ENCODE data around the gene SYNGAP1.

The SYNGAP1 gene

DNA sequence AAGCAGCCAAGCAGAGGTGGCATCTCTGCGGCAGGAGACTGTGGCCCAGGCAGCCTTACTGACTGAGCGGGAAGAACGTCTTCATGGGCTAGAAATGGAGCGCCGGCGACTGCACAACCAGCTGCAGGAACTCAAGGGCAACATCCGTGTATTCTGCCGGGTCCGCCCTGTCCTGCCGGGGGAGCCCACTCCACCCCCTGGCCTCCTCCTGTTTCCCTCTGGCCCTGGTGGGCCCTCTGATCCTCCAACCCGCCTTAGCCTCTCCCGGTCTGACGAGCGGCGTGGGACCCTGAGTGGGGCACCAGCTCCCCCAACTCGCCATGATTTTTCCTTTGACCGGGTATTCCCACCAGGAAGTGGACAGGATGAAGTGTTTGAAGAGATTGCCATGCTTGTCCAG, 15.0 kb upstream of the SYNGAP1 start:
- no peak for DNase-seq (ENCODE audit: low spot score)

DNA sequence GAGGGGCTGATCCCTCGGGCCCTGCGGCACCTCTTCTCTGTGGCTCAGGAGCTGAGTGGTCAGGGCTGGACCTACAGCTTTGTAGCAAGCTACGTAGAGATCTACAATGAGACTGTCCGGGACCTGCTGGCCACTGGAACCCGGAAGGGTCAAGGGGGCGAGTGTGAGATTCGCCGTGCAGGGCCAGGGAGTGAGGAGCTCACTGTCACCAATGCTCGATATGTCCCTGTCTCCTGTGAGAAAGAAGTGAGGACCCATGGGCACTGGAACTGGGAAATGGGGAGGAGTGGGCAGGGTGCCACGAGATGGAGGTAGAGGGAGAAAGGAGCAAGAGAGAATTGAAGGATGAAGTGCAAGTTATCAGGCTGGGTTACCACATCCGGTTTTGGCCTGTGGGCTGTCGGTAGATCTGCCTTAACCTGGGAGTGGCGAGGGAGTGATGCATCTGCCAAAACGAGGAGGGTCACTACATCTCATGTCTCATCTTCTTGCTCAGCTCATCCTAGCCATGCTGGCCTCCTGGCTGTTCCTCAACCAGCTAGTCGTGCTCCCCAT, 14.4 kb upstream of the SYNGAP1 start:
- no peak for DNase-seq (ENCODE audit: low spot score)

GRCh38 chr6:33406126-33406525, 13.7 kb upstream of the SYNGAP1 start:
- no peak for DNase-seq (ENCODE audit: low spot score)

GRCh38 chr6:33407132-33407718, 12.6 kb upstream of the SYNGAP1 start:
- DNase-seq (ENCODE audit: low spot score) = no peak

- DNase-seq (ENCODE audit: low spot score) = peak; percentile 98
Measured at GRCh38 chr6:33410050-33410710, 9.7 kb upstream of the SYNGAP1 start.

GRCh38 chr6:33410711-33411631, 8.9 kb upstream of the SYNGAP1 start, which contains the start of gene PHF1:
PHF1 (plus strand) TSS chr6:33411014; CDS start chr6:33412264, 1,250 bp downstream.
- no peak for DNase-seq (ENCODE audit: low spot score)

GRCh38 chr6:33411632-33412005, 8.2 kb upstream of the SYNGAP1 start:
- DNase-seq (ENCODE audit: low spot score) = no peak

GRCh38 chr6:33412140-33413009, 7.5 kb upstream of the SYNGAP1 start:
- DNase-seq (ENCODE audit: low spot score) = no peak

GRCh38 chr6:33413241-33414120, 6.4 kb upstream of the SYNGAP1 start:
- DNase-seq (ENCODE audit: low spot score) = no peak

DNA sequence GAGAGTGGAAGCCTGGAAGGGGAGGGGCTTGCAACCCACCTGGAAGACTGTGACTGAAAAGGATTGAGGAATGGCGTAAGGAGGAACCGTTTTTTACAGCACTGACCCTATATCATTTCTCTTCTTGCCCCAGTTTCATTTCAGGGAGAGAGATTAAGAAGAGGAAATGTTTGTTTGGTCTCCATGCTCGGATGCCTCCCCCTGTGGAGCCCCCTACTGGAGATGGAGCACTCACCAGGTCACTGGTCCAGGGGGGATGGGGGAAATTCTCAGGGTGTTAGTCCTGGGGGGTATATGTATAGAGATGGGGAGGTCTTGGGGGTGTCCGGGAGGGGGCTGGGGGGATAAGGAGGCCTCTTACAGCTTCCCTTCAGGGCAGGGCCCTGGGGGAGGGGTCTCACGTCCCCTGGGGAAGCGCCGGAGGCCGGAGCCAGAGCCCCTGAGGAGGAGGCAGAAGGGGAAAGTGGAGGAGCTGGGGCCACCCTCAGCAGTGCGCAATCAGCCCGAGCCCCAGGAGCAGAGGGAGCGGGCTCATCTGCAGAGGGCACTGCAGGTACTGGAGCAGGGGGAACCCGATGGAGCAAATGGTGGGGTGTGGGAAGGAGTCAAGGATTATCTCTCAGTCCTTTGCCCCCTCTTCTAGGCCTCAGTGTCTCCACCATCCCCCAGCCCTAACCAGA, 5.1 kb upstream of the SYNGAP1 start:
- DNase-seq (ENCODE audit: low spot score) = no peak

DNA sequence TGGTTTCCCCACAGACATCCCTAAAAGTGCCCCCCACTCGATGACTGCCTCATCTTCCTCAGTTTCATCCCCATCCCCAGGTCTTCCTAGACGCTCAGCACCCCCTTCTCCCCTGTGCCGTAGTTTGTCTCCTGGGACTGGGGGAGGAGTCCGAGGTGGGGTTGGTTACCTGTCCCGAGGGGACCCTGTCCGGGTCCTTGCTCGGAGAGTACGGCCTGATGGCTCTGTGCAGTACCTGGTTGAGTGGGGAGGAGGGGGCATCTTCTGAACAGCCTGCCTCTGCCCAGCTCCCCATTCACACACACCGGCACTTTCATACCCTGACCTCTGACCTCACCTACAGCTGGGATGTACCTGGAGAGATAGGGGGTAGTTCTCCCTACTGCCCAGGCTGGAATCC, 4.0 kb upstream of the SYNGAP1 start:
- DNase-seq (ENCODE audit: low spot score) = no peak

GRCh38 chr6:33416386-33417127, 3.3 kb upstream of the SYNGAP1 start:
- no peak for DNase-seq (ENCODE audit: low spot score)

DNA sequence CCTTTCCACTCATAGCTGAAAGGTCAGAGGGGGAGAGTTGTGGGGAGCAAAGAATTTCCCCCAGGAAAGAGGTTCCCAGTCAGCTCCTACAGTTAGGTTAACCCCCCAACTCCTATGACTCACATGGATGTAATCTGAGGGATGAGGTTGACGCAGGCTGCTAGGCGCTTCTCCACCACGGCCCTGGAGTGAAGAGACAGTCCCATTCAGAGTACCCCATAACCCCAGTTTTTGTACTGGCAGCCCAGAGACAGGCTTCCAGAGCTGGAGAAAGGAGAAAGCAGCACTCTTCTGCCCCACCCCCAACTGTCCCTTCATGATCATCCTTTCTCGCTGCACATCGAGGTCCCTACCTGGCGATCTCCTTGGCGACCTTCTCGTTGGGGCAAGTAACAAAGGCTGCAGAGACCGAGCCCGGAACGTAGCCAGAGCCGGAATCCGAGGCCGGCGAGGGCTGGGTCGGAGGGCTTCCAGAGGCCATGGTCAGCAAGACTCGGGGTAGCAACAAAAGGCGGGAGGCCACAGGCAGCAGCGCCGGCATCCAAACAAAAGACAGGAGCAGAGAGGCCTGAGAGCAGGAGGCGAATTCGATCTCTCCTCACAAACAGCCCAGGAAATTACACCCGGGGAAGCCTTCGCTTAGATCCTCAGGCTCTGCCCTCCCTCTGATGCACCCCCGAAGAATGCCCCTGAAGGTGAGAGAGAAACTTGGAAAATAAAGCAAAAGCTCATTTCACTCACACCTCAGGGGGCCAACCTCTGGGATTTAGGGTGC, 2.5 kb upstream of the SYNGAP1 start:
- no peak for DNase-seq (ENCODE audit: low spot score)

DNA sequence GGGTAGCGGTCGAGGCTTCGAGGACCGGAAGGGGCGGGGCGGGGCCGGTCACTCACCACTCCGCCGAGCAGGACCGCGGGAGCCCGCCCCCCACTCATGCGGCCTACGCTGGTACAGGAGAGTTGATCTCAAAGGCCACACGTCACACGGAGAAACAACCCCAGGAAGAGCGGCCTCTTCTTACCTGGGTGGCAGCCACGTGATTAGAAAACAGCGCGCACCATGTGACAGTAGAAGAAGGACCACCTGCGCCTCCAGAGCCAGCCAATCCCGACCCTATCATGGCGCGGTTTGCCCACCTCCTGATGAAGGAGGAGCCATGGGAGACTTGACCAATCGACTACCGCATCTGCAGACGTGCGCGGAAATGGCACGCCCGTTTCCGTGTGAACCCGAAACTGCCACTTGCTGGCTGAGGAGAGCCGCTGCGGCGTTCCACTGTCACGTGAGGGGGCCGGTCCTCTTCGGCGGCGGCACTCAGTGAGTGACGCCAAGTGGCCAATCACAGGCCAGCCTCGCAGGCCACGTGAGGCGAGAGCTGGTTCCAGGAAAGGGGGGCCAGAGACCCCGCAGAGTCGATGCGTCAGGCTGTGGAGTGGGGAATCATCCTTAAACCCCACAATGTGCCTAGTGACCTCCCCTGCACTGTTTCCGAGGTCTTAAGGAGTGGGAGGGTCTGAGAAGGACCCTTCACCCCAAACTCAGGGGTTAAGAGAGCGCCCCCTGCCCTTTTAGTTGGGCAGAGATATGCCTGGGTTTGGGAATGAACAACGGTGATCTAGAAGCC, 1.8 kb upstream of the SYNGAP1 start, which contains the start of gene CUTA:
TSS of gene CUTA (minus strand) at position 205 of the 787 bp plus-strand sequence. CDS start at position 98, 107 bp downstream.
- DNase-seq (ENCODE audit: low spot score) = peak; percentile 100

DNA sequence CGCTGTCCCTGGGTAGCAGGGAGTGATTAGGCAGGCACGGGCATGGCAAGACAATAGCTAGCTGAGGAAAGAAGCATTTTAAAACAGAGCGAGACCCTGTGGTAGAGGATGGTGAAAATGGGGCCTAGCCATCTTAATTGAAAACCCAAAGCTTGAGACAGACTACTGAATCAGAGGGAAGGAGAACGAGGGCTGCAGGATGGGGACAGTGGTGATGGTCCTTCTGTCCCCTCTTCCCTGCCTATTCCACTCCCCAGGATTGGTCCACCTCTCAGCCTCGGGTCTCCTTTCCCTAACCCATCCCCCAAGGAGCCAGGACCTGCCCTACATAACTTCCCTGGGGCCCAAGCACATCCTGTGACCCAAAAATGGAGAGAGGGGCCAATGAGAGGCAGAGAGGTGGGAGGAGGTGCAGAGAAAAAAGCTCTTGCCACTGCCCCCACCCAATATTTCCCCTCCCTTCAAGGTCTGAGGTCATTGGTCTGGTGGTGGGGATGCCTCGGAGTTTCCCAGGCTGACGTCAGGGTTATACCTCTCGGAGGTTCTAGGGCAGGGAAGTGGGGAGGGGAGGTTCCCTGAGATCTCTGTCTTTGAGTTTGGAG, 1.1 kb upstream of the SYNGAP1 start:
- no peak for DNase-seq (ENCODE audit: low spot score)

DNA sequence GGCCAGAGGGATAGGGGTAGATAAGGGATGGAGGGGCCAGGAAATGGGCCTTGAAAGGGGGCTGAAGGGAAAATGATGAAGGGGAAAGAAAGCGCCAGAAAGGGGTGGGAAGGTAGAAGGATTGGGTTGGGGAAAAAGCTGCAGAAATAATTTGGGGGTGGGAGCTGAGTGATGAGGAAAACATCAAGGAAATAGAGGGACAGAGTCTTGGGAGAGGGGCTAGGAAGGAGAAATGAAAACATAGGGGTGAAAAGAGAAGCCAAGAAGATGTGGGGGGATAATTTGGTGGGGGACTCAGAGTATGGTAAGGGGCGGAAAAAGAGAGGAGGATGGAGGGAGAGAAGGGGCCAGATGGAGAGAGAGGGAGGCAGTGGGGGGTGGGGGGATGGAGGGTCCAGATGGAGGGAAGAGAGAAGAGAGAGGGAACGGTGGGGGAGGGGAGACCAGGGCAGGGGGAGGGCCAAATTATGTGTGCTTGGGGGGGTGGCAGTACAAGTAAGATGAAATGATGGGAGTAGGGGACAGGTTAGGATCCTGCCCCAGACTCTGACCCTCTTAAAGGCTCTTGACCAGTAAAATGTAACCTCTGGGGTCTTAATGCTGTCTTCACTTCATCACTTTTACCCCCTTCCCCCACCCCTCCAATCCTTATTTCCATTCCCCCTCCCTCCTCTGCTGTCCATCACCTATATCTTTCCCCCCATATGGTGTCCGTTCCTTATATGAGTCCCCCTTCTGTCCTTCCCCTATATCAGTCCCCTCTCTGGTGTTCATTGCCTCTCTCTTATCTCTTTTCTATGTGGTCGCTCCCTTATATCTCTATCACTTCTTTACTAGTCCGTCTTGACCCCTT, 852 bp downstream of the SYNGAP1 start:
- DNase-seq (ENCODE audit: low spot score) = no peak

All from Ammon's horn (tissue), 1 donor.